Measurements from ENCODE around the gene PTPRN2.
A peak's percentile ranks its signal among the peaks of the same experiment; 100 is the strongest.

The PTPRN2 gene

DNA sequence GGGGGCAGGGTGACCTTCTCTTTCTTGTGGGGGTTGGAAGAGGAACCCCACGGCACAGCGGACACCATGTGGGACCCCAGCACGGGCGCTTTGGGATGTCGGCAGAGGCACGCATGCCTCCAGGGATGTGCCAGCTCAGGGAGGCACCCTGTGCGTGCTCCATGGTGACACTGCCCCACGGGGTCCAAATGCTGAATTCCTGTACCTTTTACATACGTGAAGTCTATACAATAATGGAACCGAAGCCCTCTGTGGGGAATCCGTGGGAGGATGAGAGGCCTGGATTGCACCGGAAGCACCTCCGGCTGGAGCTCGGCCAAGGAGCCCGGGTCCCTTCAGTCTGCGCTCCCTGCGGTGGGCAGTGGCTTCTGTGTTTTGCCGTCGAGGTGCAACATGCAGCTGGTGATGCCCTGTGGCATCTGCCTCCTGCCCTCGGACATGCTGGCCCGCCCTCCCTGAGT is 726.6 kb downstream of the PTPRN2 start:
- no peaks in the 10 kb centered on the region for H3K9me3 Mint-ChIP-seq
- H3K4me1 Mint-ChIP-seq: no peaks in the 10 kb centered on the region
- H3K27ac Mint-ChIP-seq: no peak overlapping the region
- H3K36me3 Mint-ChIP-seq: no peaks in the 10 kb centered on the region
- H3K4me3 Mint-ChIP-seq: no peak overlapping the region
- H3K27me3 Mint-ChIP-seq: no peaks in the 10 kb centered on the region

DNA sequence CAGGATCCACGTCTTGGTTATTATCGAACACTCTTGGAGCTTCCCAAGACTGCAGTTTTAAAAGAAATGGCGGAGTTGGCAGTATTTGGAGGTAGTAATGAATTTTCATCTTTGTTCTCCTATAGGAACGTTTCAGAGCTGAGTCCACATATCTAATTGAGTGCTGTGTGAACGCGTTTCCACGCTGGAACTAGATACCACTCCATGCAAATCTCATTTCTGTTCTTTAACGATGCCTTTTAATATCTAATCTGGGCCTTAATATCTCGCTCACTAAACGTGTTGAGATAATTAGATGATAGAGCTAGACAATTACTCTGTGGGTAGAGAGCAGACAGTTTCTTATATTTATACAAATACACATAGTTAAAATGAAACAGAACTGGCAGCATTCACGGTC is 727.2 kb downstream of the PTPRN2 start:
- Mint-ChIP-seq H3K4me3 (no peak overlapping the region), H3K27ac (peak overlapping the region; percentile 23), H3K27me3 (no peaks in the 10 kb centered on the region), H3K9me3 (no peaks in the 10 kb centered on the region), H3K36me3 (no peaks in the 10 kb centered on the region), H3K4me1 (no peaks in the 10 kb centered on the region)

DNA sequence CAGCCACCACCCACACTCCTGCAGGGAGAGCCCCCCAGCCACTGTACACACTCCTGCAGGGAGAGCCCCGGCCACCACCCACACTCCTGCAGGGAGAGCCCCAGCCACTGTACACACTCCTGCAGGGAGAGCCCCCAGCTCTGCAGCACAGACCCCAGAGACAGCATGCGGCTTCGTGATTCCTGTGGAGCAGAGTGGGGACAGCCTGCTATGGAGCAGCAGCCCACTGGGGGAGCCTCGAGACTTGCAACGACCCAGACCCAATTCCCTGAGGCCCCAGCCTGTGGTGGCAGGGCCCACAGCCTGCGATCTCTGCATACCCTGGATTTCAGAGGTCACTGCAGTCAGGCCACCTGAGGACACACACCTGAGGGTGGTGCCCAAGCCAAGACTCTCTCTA is 727.7 kb downstream of the PTPRN2 start:
- H3K27ac Mint-ChIP-seq: no peak overlapping the region
- H3K27me3 Mint-ChIP-seq: no peaks in the 10 kb centered on the region

DNA sequence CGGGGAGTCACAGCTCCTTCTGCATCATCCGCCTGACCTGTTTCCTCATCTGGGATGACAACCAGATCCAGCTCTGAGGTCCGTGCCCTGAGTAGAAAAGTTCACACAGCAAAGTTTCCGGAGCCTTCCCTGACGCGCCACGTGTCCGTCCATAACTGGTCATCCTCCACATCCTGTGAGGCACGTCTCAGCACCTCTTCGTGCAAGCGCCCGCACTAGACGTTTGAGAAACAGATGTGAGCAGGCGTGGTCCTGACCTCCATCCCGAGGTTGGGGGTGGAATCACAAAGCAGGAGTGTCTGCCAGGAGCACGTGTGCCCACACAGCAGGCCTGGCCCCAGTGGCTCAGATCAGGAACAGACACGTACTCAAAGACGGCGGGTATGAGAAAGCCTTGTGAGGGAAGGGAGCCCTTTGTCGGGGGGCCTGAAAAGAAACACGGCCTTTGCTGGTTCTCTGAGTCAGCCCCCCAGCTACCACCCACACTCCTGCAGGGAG is 730.0 kb downstream of the PTPRN2 start:
- Mint-ChIP-seq H3K27ac (no peak overlapping the region), H3K4me1 (no peaks in the 10 kb centered on the region), H3K27me3 (no peaks in the 10 kb centered on the region), H3K4me3 (no peak overlapping the region), H3K9me3 (no peaks in the 10 kb centered on the region), H3K36me3 (no peaks in the 10 kb centered on the region)

More for the DNA sequence above, 727.7 kb downstream of the PTPRN2 start:
- Mint-ChIP-seq H3K4me3 (no peak overlapping the region), H3K4me1 (no peaks in the 10 kb centered on the region), H3K9me3 (no peaks in the 10 kb centered on the region), H3K36me3 (no peaks in the 10 kb centered on the region)

DNA sequence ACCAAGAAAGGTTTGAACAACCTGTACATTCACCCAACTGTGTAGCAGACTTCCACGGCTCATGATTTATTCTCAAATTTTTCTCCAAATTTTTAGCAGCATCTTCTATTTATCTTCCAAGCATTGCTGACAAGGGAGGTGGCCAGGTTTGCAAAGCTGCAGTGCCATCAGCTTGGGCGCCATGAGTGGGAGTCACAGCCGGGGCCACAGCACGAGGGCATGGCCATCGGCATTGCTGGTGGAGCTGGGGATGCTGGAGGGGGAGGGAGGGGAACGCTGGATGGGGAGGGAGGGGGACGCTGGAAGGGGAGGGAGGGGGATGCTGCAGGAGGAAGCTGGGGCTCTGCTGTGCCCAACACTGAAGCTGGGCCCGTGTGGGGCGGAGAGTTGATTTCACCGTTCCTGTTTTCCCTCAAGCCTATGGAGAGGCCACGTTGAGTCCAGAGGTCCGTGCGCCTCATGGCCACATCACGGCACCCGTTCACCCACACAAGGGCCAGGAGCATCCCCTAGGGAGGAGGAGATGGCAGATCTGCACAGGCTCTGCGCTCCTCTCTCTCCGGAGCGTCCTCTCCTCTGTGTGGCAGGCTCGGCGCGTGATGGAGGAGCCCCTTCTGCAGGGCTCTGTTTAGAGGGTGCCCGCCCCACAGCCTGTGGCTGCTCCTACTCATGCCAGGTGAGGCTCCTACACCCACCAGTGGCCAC is 730.6 kb downstream of the PTPRN2 start:
- no peak overlapping the region for H3K27ac Mint-ChIP-seq
- no peaks in the 10 kb centered on the region for H3K27me3 Mint-ChIP-seq
- no peaks in the 10 kb centered on the region for H3K36me3 Mint-ChIP-seq
- no peak overlapping the region for H3K4me3 Mint-ChIP-seq
- H3K4me1 Mint-ChIP-seq: peaks cover 5% of the 10 kb centered on the region
- no peaks in the 10 kb centered on the region for H3K9me3 Mint-ChIP-seq

DNA sequence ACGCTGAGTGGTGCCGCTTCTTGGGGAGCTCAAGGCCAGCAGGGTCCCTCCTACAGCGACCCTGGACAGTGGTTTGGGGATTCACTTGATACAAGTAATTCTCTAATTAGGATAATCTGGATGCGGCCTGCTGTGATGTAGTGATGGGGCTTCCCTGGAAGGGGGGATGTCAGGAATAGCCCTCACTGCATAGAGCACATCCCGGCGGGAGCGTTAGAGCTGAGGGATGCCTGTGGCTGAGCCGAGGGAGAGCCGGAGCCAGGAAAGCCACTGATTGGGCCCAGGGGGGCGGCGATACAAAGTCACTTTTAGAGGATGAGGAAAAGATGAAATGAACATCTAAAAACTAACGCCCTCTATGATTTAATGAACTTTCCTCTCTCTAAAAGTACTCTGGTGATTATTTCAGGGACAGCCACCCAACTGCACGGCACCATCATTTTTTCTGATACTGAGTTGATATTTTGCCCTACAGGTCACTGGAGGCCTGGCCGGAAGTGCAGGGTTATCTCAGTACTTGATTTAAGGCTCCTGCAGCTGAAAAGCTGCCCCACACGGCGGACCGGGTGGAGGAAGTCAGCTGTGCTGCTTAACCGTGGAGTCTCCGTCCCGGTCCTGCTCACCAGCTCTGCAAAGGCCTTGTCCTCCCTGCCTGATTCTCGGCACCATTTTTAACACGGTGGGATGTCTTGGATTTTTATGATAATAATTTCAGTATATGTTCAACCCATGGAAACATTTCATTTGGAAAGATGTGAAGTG is 732.0 kb downstream of the PTPRN2 start:
- H3K36me3 Mint-ChIP-seq: no peaks in the 10 kb centered on the region
- no peaks in the 10 kb centered on the region for H3K27me3 Mint-ChIP-seq
- no peak overlapping the region for H3K27ac Mint-ChIP-seq
- peaks cover 19% of the 10 kb centered on the region for H3K4me1 Mint-ChIP-seq
- H3K9me3 Mint-ChIP-seq: no peaks in the 10 kb centered on the region
- H3K4me3 Mint-ChIP-seq: no peak overlapping the region

DNA sequence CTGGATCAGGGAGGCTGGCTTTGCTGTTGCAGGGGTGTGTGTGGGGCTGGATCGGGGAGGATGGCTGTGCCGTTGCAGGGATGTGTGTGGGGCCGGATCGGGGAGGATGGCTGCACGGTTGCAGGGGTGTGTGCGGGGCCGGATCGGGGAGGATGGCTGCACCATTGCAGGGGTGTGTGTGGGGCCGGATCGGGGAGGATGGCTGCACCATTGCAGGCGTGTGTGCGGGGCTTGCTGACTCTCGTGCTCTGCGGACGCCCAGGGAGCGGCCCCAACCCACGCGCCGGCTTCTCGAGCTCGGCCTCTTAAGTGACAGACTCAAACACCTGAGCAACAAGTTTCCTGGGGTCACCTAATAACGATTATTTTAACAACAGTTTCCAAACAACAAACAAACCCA is 732.6 kb downstream of the PTPRN2 start:
- H3K4me3 Mint-ChIP-seq: no peak overlapping the region
- no peaks in the 10 kb centered on the region for H3K9me3 Mint-ChIP-seq
- no peak overlapping the region for H3K27ac Mint-ChIP-seq
- H3K36me3 Mint-ChIP-seq: no peaks in the 10 kb centered on the region
- no peaks in the 10 kb centered on the region for H3K27me3 Mint-ChIP-seq
- H3K4me1 Mint-ChIP-seq: peaks cover 22% of the 10 kb centered on the region

DNA sequence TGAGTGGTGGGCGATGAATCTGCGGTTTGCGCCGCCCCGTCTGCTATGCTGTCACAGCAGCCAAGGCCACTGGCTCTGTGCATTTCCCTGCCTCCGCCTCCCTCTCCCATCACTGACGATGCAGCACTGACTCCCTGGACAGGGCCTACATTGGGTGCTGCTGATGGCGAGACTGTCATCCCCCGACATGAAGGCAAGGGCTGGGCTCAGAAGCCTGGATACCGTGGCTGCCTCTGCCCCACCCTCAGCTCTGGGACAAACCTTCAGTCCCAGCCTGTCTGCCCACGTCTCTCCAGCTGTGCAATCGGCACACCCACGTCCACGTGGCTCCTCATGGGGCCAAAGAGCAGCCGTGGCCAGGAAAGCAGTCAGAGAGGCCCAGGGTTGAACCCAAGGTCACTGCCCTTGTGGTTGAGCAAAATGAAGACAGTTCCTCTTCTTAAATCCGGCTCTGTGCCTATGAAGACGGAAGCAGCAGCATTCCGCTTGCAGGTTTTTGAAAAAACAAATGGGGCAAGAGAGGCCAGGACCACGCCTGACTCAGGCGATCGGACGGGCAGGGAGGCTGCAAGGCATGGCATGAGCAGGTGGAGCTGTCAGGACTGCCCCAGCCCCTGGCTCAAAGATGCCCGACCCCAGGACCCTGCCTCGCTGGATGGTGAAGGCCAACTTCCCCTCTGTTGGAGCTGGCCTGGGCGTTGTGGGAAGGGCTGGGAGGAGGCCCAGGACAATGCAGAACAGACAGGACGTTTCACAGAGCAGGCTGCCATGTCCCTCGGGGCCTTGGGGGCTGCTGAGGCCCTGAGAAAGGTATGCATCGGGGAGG is 733.3 kb downstream of the PTPRN2 start:
- no peaks in the 10 kb centered on the region for H3K27me3 Mint-ChIP-seq
- peak overlapping the region; percentile 12 for H3K27ac Mint-ChIP-seq
- no peaks in the 10 kb centered on the region for H3K36me3 Mint-ChIP-seq
- peaks cover 22% of the 10 kb centered on the region for H3K4me1 Mint-ChIP-seq
- no peaks in the 10 kb centered on the region for H3K9me3 Mint-ChIP-seq
- H3K4me3 Mint-ChIP-seq: no peak overlapping the region

DNA sequence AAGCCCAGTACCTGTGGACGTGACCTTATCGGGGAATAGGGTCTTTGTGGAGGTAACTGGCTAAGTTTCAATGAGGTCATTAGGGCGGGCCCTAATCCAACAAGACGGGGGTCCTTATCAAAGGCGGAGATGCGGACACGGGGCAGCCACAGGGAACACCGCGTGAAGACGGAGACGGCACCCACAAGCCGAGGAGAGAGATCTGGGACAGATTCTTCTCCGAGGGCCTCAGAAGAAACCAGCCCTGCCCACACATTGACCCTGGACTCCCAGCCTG is 733.9 kb downstream of the PTPRN2 start:
- Mint-ChIP-seq H3K9me3 (no peaks in the 10 kb centered on the region), H3K36me3 (no peaks in the 10 kb centered on the region), H3K27ac (no peak overlapping the region), H3K27me3 (no peaks in the 10 kb centered on the region), H3K4me1 (peaks cover 22% of the 10 kb centered on the region), H3K4me3 (no peak overlapping the region)

DNA sequence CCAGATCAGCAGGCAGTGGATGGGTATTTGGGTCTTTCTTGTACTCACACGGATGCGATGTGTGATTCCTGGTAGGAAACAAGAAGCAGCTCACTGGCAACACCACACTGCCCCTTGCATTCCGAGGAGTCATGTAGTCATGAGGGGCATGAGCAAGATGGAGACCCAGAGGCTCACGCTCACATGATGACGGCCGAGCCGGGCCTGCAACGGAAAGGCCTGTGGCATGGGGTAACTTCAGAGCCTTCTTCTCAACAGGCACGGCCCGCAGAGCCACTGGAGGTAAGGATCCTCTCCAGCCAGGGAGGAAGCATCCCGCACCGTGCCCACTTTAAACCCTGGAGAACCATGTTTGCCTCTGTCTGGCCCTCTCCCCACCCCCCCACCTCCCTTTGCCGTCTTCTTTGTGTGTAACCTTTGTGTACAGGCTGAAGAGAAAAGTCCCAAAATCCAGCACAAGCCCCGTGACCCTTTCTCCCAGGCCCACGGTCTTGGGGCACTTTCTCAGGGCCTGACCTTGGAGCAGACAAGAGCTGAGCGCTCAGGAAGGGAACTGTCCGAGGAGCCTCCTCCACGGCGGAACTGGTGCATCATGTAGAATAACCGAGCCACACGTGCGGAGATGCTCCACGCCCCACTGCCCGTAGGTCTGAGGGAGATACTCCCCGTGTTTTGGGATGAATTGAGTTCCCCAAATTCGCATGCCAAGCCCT is 734.4 kb downstream of the PTPRN2 start:
- H3K27me3 Mint-ChIP-seq: no peaks in the 10 kb centered on the region
- H3K4me1 Mint-ChIP-seq: peaks cover 22% of the 10 kb centered on the region
- H3K27ac Mint-ChIP-seq: no peak overlapping the region
- H3K4me3 Mint-ChIP-seq: no peak overlapping the region
- H3K36me3 Mint-ChIP-seq: no peaks in the 10 kb centered on the region
- no peaks in the 10 kb centered on the region for H3K9me3 Mint-ChIP-seq

DNA sequence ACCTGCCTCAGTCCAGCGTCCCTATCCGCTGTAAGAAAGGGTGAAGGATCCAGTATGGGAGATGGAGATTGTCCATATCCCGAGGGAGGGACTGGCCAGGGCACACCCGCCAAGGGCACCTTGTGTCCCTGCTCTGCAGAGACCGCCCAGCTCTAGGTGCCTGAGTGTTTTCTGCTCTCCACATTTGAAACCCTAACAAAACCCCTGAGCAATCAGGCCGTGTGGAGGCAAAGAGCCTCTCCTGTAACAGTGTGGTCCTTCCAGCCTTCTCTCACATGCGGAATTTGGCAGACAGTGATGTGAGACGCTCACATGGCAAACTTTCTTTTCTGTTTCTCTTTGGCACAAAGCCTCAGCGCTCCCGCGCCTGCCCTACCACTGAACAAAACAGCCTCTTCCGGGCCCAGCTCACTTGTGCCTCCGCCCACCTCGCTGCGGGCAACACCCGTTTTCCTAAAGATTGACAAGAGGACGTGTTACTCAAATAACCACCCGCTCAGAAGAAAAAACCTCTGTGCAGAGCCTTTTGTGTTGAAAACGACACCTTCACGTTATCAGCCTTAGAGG is 736.0 kb downstream of the PTPRN2 start:
- H3K27me3 Mint-ChIP-seq: no peaks in the 10 kb centered on the region
- peak overlapping the region; percentile 83 for H3K4me3 Mint-ChIP-seq
- peaks cover 22% of the 10 kb centered on the region for H3K4me1 Mint-ChIP-seq
- no peaks in the 10 kb centered on the region for H3K9me3 Mint-ChIP-seq
- no peaks in the 10 kb centered on the region for H3K36me3 Mint-ChIP-seq
- peak overlapping the region; percentile 99 for H3K27ac Mint-ChIP-seq

DNA sequence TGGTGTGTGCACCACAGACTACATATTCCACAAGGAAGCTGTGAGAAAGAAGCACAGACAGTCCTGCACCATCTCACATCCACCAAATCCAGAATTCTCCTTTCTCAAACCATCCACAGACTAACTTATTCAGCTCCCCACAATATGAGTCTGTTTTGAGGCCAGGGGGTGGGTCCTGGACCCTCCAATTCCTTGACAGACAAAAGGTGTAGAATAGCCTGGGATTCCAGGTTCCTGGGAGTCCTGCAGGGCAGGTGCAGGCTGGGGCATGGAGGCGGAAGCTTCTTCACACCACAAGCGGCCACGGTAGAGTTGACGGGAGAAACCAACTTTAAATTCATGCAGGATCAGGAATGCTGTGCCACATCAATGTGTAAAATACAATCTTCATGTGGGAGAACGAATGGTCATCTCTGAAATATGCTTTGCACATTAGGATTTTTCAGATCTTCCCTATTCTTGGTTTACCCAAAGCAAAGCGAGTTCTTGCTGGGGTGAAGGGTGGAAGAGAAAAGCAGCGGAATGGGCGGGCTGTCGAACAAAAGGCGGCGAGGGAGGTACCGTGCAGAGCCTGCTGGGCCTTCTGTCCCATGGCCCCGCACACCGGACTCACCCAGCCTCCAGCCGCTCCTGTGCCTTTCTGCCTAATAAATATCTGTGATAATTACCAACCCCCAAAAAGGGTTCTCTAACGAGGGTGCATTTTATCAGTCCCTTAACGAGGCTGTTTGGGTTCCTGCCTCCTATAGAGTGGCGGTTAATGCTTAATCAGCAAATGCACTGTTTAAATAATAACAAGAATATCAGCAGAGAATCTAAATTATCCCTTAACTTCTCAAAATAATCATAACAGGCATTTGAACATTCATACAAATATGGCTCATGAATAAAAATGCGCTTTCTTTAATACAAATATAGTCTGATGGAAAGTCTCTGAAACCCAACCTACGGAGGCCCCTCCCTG is 736.9 kb downstream of the PTPRN2 start:
- no peaks in the 10 kb centered on the region for H3K9me3 Mint-ChIP-seq
- peaks cover 22% of the 10 kb centered on the region for H3K4me1 Mint-ChIP-seq
- no peaks in the 10 kb centered on the region for H3K27me3 Mint-ChIP-seq
- peak overlapping the region; percentile 99 for H3K27ac Mint-ChIP-seq
- H3K36me3 Mint-ChIP-seq: no peaks in the 10 kb centered on the region
- peak overlapping the region; percentile 83 for H3K4me3 Mint-ChIP-seq

DNA sequence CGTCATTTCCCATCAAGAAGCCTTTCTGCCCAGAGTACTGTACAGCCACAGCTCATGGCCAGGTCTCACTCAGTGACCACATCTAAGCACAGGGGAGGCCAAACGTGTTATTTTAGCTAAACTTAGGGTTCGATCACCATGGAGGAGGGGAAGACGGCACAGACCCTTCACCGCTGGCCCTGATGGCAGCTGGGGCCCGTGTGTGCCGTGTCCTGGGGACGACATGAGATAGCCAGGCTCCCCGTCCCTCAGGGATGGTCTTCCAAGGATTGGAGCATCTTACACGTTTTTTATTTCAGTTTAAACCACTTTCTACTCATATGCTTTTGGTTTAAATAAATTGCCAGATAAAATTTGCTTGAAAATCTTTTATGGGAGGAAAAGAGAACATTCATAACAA is 737.9 kb downstream of the PTPRN2 start:
- Mint-ChIP-seq H3K4me3 (no peak overlapping the region), H3K4me1 (peaks cover 22% of the 10 kb centered on the region), H3K27me3 (no peaks in the 10 kb centered on the region), H3K9me3 (no peaks in the 10 kb centered on the region), H3K27ac (peak overlapping the region; percentile 30), H3K36me3 (no peaks in the 10 kb centered on the region)

DNA sequence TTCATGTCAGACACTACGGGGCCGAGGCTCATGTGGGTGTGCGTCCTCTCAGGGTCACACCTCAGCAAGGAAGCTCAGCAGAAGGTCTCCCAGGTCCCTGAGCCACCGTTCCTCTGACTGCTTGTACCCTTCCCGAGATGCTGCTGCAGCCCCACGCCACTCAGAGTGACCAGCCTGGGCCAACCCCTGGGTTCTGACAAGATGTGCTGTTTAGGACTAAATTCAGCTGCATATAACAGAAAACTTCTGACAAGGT is 738.4 kb downstream of the PTPRN2 start:
- H3K27ac Mint-ChIP-seq: no peak overlapping the region
- no peaks in the 10 kb centered on the region for H3K27me3 Mint-ChIP-seq
- no peaks in the 10 kb centered on the region for H3K36me3 Mint-ChIP-seq
- no peaks in the 10 kb centered on the region for H3K9me3 Mint-ChIP-seq
- peaks cover 22% of the 10 kb centered on the region for H3K4me1 Mint-ChIP-seq
- H3K4me3 Mint-ChIP-seq: no peak overlapping the region
